Measurements from ENCODE around the gene TIMP2. TPM values are rescaled to one million over a fixed set of nuclear protein-coding genes. Genes with fewer than 3 reads are reported as not detected.
A peak's percentile ranks its signal among the peaks of the same experiment; 100 is the strongest.

The TIMP2 gene
- total and polyA plus RNA-seq, 2 of the 13 experiments (the other 11 are each of a cell fraction or from before 2014, with no cell fraction given): 3.8 to 8.5 TPM

DNA sequence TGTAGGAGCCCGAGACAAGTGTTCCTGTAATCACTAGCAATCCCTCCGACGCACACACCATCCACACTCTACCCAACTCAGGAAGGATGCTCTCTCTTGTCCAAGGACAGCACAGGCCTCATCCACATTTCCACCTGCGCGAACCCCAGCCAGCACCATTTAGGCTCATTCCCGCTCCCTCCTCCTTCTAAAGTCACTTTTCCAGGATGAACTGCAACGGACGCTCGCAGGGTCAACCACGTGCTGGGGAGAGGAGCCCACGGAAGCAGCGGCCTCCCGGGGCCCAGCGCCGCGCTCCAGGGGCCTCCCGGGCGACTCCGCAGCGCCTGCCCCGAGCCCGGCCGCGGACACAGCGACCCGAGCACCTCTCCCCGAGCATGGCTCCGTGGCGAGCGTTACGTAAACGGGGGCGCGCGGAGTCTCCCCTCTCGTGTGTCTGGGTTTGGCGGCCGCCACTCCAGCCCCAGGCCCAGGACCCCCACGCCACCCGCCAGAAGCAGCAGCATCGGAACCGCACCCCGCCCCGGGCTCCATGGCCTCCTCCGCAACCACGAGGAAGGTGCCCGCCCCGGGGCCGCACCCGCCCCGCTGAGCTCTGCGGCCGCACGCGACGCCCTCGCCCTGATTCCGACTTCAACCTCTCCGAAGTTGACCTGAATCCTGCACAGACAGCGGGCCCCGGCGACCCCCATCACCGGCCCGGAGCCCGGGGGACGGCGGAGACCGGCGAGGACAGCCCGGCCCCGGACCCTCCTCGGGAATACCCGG lies 85.2 kb downstream of the TIMP2 start (continued):
- TF ChIP-seq KLF13 (CRISPR knock-in tag; IDR thresholded peaks at IDR 0.05): peak; percentile 75; the same call in 1 of the 2 replicates
- peak; percentile 67; the same call in 1 of the 2 replicates for TF ChIP-seq ZBTB39 (CRISPR knock-in tag; IDR thresholded peaks at IDR 0.05)
- peak; percentile 23; the same call in 1 of the 2 replicates for TF ChIP-seq ZNF773 (CRISPR knock-in tag; IDR thresholded peaks at IDR 0.05; ENCODE audit: borderline replicate concordance)
- 0 out of 2 replicates have a peak, but pooled peaks have one; percentile 55 for TF ChIP-seq ZNF616 (CRISPR knock-in tag; IDR thresholded peaks at IDR 0.05; ENCODE audit: low read depth)
- 0 out of 2 replicates have a peak, but pooled peaks have one; percentile 4 for TF ChIP-seq KMT2B (CRISPR knock-in tag; IDR thresholded peaks at IDR 0.05)
- no peak for TF ChIP-seq ZSCAN12 (CRISPR knock-in tag; IDR thresholded peaks at IDR 0.05)
- 0 out of 2 replicates have a peak, but pooled peaks have one; percentile 40 for TF ChIP-seq ZNF737 (CRISPR knock-in tag; IDR thresholded peaks at IDR 0.05; ENCODE audit: borderline replicate concordance)
- no peak for TF ChIP-seq ZFP62 (CRISPR knock-in tag; IDR thresholded peaks at IDR 0.05)
- peak; percentile 20 for TF ChIP-seq ZNF883 (CRISPR knock-in tag; IDR thresholded peaks at IDR 0.05; ENCODE audit: not compliant biosample characterization)
- peak; percentile 59; the same call in 1 of the 3 replicates for TF ChIP-seq MXI1 (IDR thresholded peaks at IDR 0.05; ENCODE audit: borderline replicate concordance, low read depth, low read length)
- 0 out of 2 replicates have a peak, but pooled peaks have one; percentile 20 for TF ChIP-seq RARG (CRISPR knock-in tag; IDR thresholded peaks at IDR 0.05; ENCODE audit: low read depth)
- TF ChIP-seq, protein P1, sequence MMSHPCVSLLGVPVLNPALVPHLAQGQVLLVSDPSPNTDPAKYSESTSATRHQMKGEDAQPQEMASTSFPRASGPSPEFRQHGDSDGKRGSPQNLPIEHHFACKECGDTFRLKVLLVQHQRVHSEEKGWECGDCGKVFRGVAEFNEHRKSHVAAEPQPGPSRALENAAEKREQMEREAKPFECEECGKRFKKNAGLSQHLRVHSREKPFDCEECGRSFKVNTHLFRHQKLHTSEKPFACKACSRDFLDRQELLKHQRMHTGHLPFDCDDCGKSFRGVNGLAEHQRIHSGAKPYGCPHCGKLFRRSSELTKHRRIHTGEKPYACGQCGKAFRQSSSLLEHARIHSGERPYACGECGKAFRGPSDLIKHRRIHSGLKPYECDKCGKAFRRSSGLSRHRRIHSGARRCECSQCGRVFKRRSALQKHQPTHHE (CRISPR knock-in tag; IDR thresholded peaks at IDR 0.05; ENCODE audit: borderline replicate concordance): 0 out of 2 replicates have a peak, but pooled peaks have one; percentile 6
- TF ChIP-seq, protein P2, sequence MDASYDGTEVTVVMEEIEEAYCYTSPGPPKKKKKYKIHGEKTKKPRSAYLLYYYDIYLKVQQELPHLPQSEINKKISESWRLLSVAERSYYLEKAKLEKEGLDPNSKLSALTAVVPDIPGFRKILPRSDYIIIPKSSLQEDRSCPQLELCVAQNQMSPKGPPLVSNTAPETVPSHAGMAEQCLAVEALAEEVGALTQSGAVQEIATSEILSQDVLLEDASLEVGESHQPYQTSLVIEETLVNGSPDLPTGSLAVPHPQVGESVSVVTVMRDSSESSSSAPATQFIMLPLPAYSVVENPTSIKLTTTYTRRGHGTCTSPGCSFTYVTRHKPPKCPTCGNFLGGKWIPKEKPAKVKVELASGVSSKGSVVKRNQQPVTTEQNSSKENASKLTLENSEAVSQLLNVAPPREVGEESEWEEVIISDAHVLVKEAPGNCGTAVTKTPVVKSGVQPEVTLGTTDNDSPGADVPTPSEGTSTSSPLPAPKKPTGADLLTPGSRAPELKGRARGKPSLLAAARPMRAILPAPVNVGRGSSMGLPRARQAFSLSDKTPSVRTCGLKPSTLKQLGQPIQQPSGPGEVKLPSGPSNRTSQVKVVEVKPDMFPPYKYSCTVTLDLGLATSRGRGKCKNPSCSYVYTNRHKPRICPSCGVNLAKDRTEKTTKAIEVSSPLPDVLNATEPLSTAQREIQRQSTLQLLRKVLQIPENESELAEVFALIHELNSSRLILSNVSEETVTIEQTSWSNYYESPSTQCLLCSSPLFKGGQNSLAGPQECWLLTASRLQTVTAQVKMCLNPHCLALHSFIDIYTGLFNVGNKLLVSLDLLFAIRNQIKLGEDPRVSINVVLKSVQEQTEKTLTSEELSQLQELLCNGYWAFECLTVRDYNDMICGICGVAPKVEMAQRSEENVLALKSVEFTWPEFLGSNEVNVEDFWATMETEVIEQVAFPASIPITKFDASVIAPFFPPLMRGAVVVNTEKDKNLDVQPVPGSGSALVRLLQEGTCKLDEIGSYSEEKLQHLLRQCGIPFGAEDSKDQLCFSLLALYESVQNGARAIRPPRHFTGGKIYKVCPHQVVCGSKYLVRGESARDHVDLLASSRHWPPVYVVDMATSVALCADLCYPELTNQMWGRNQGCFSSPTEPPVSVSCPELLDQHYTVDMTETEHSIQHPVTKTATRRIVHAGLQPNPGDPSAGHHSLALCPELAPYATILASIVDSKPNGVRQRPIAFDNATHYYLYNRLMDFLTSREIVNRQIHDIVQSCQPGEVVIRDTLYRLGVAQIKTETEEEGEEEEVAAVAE (CRISPR knock-in tag; IDR thresholded peaks at IDR 0.05; ENCODE audit: borderline replicate concordance): no peak
- TF ChIP-seq ZNF800 (CRISPR knock-in tag; IDR thresholded peaks at IDR 0.05): peak; percentile 62; the same call in 1 of the 2 replicates
- TF ChIP-seq KLF15 (CRISPR knock-in tag; IDR thresholded peaks at IDR 0.05; ENCODE audit: borderline replicate concordance): 0 out of 2 replicates have a peak, but pooled peaks have one; percentile 45
- TF ChIP-seq ZNF383 (CRISPR knock-in tag; IDR thresholded peaks at IDR 0.05; ENCODE audit: borderline replicate concordance): peak; percentile 87; the same call in 1 of the 2 replicates
- peak; percentile 86 for TF ChIP-seq MAX (IDR thresholded peaks at IDR 0.05)
- peak; percentile 63; the same call in 1 of the 2 replicates for TF ChIP-seq ZNF558 (CRISPR knock-in tag; IDR thresholded peaks at IDR 0.05; ENCODE audit: borderline replicate concordance)
